ENCODE data around the gene KCNH1. TPM values are rescaled to one million over a fixed set of nuclear protein-coding genes. Genes with fewer than 3 reads are reported as not detected.

Gene KCNH1
- total and polyA plus RNA-seq, 10 of the 15 experiments (the other 5 are each of a cell fraction or from before 2014, with no cell fraction given) = 0.02 to 0.04 (median 0.04) TPM; not detected in 7

DNA sequence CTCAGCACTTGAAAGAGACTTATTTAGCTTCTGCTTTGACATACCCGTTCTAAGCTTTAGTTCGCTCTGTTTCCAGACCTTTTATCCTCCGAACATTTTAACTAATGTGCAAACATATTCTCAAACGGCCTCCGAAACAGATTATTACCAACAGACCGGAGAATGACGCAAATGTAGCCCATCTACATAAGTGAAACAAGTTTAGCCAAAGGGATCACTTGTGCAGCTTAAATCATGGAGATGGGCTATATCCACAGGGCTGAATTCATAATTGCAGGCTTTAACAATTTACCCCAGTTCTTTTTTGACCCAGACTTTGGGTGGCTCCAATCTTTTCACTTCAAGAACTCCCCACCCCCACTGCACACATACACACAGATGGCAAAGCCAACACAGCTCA, 119.7 kb downstream of the KCNH1 start (continued):
- TF ChIP-seq ZBTB40 (IDR thresholded peaks at IDR 0.05; ENCODE audit: borderline replicate concordance) (no peak), TBL1XR1 (IDR thresholded peaks at IDR 0.05; ENCODE audit: low read depth, low read length) (no peak), RCOR1 (conservative IDR thresholded peaks at IDR 0.05; ENCODE audit: low read depth, low read length) (no peak), GATAD2B (conservative IDR thresholded peaks at IDR 0.05; ENCODE audit: low read depth) (no peak), SP1 (IDR thresholded peaks at IDR 0.05; ENCODE audit: low read depth, low read length) (no peak), ZNF24 (IDR thresholded peaks at IDR 0.05) (no peak), IRF4 (IDR thresholded peaks at IDR 0.05; ENCODE audit: low read depth, low read length) (no peak), ESRRA (IDR thresholded peaks at IDR 0.05; ENCODE audit: low read length) (no peak)
- TF ChIP-seq, protein P1, sequence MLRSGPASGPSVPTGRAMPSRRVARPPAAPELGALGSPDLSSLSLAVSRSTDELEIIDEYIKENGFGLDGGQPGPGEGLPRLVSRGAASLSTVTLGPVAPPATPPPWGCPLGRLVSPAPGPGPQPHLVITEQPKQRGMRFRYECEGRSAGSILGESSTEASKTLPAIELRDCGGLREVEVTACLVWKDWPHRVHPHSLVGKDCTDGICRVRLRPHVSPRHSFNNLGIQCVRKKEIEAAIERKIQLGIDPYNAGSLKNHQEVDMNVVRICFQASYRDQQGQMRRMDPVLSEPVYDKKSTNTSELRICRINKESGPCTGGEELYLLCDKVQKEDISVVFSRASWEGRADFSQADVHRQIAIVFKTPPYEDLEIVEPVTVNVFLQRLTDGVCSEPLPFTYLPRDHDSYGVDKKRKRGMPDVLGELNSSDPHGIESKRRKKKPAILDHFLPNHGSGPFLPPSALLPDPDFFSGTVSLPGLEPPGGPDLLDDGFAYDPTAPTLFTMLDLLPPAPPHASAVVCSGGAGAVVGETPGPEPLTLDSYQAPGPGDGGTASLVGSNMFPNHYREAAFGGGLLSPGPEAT (IDR thresholded peaks at IDR 0.05; ENCODE audit: low read depth) = no peak

Data from GM12878 (cell line).